RCC 7860 (cell line): ENCODE results near the gene LSR.

Source experiments
- DNase-seq: peaks from one replicate; pipeline ENCODE4 v3.0.0-alpha.2; 2015; ENCODE audit warnings: low spot score
- FAIRE-seq: peaks from 2 replicates; lab custom pipeline; 2012; peaks lifted over from hg19 to GRCh38; lab: Jason Lieb, UNC

The LSR gene

GRCh38 chr19:35297922-35298321, 49.1 kb downstream of the LSR start:
- no peak for FAIRE-seq
- DNase-seq: no peak

- DNase-seq (no peak), FAIRE-seq (no peak)
These were observed 49.8 kb downstream of the LSR start for GRCh38 chr19:35298561-35298972.

- DNase-seq (no peak), FAIRE-seq (no peak)
These were observed 50.9 kb downstream of the LSR start for GRCh38 chr19:35299523-35300338.

- DNase-seq (no peak), FAIRE-seq (no peak)
These were observed 51.5 kb downstream of the LSR start for GRCh38 chr19:35300339-35300649.

- no peak for DNase-seq
- FAIRE-seq: no peak
These were observed 53.2 kb downstream of the LSR start for GRCh38 chr19:35301961-35302360.

GRCh38 chr19:35302446-35302845, 53.6 kb downstream of the LSR start:
- FAIRE-seq (no peak), DNase-seq (no peak)

DNA sequence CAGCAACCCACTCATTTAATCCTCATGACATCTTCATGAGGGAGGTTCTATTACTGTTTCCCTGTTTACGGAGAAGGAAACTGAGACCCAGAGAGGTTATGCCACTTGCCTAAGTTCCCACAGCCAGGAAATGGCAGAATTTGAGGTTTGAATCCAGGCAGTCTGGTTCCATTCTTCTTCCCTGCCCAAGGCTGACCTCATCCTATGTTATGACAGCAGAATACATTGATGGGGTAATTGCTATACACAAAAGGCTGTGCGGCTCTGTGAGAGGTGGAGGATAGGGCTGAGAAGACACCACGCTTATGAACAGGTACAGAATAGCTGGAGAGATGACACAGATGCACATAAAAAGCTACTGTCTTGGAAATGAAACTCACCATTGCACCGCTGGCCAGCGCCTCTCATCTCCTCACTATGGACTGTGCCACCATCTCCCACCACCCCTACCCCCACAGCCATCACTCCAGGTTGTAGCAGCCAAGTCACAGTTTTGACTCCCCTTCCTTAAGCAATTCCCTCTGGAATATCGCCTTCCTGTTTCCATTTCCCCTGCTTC, 54.6 kb downstream of the LSR start:
- no peak for FAIRE-seq
- no peak for DNase-seq

- DNase-seq: no peak
These were observed 55.2 kb downstream of the LSR start for GRCh38 chr19:35304036-35304435.

GRCh38 chr19:35305181-35305580, 56.4 kb downstream of the LSR start:
- FAIRE-seq (no peak), DNase-seq (no peak)

More at GRCh38 chr19:35304036-35304435, 55.2 kb downstream of the LSR start:
- FAIRE-seq: no peak

- FAIRE-seq: no peak
- no peak for DNase-seq
These were observed 57.9 kb downstream of the LSR start for GRCh38 chr19:35306473-35307246.

DNA sequence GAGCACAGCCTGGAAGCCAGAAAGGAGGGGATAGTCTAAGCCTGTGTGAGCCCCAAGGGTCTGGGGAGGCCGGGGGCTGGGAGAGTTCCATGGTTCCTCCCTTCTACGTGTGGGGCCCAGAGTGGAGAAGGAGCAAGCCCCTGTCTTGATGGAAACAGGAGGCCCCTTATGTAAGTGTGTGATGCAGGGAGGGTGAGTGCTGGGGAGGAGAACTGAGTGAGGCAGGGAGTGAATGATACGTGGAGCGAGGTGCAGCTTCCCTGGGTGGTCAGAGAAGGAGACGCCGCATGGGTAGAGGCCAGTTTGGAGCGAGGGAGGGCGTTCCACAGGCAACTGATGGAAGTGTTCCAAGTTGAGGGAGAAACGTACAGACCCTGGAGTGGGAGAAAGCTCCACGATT, 59.1 kb downstream of the LSR start:
- DNase-seq (no peak), FAIRE-seq (no peak)

DNA sequence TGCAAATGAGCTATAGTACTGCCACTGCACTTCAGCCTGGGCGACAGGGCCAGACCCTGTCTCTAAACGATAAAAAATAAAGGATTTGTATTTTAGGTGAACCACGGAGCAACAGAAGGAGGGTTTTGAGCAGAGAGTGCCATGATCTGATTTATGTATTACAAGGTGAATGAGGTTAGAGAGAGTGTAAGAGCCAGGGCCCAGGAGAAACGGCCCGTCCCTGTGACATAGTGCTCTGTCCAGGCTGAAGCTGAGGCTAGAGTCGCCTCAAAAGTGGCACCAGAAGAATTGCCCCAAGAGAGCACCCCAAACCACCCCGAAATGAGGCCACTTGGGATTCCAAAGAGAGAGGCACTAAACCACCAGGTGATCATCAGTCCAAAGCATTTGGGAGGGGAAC, 60.1 kb downstream of the LSR start:
- DNase-seq (no peak), FAIRE-seq (no peak)

DNA sequence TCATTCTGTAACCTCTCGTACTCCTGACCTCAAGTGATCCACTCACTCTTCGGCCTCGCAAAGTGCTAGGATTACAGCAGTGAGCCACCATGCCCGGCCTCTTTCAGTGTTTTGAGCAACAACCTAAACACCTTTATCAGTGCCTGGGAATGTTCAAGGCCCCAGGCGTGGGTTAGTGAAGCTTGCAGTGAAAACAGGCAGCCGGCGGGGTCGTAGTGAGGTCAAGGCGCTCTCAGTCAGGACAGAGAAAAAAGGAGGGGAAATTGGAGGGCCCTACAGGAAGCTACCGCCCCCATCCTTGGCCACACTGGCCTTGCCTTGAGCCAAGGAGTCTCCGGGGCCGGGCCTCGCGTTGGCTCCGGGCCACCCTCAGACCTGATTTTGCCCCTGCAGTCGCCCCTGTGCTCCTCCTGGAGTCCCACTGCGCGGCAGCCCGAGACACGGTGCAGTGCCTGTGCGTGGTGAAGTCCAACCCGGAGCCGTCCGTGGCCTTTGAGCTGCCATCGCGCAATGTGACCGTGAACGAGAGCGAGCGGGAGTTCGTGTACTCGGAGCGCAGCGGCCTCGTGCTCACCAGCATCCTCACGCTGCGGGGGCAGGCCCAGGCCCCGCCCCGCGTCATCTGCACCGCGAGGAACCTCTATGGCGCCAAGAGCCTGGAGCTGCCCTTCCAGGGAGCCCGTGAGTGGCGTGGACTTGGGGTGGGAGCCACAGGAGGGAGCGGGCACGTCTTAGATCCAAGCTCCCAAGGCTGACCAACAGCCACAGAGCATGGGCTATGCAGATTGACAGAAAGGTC, 60.9 kb downstream of the LSR start:
- FAIRE-seq: no peak
- DNase-seq: no peak

- no peak for FAIRE-seq
- no peak for DNase-seq
These were observed 61.5 kb downstream of the LSR start for GRCh38 chr19:35310331-35310730.

DNA sequence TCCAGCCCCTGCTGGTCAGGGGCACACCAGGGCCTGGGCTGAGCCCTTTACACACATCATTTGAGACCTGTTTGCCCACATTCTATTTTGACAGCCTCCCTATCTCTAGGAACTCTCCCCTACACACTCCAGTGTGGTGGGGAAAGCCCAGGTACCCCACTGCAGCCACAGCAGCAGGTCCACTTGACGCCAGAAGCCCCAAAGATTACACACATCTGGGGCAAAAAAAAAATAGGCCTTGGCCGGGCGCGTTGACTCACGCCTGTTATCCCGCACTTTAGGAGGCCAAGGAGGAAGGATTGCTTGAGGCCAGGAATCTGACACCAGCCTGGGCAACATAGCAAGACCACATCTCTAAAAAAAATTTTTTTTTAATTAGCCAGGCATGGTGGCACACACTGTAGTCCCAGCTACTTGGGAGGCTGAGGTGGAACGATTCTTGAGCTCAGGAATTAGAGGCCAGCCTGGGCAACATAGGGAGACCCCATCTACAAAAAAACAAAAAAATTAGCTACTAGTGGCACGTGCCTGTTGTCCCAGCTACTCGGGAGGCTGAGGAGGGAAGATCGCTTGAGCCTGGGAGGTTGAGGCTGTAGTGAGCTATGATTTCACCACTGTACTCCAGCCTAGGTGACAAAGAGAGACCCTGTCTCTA, 62.1 kb downstream of the LSR start:
- FAIRE-seq: no peak

DNA sequence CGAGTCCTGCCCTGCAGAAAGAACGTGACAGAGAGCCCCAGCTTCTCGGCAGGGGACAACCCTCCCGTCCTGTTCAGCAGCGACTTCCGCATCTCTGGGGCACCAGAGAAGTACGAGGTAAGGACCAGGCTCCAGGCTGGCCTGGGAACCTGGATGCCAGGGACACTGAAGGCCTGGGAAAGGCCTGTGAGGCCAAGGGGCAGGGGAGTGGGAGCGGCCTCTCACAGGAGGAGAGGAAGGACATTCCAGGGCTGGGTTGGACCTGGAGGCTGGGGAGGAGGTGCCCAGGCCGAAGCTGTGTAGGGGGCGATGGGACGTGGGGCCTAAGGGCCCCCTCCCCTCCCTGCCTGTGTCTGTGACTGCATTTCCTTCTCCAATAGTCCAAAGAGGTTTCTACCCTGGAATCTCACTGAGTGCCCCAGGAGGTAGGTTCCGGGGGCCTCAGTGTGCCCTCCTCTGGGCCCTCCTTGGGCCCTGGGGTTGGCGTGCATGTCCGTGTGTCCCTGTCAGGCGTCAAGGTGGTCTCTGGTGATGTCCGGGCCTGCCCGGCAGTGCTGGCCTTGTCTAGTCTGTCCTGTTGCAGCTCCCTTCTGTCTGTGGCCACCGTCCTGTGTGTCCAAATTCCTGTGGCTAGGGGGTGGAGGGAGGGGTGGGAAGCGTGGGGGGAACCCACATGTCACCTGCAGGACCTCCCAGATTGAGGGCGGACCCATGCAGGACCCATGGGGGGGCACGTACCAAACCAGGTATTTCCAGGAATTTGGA, 63.3 kb downstream of the LSR start:
- FAIRE-seq (no peak), DNase-seq (no peak)

More for the DNA sequence above, 62.1 kb downstream of the LSR start:
- DNase-seq: no peak

DNA sequence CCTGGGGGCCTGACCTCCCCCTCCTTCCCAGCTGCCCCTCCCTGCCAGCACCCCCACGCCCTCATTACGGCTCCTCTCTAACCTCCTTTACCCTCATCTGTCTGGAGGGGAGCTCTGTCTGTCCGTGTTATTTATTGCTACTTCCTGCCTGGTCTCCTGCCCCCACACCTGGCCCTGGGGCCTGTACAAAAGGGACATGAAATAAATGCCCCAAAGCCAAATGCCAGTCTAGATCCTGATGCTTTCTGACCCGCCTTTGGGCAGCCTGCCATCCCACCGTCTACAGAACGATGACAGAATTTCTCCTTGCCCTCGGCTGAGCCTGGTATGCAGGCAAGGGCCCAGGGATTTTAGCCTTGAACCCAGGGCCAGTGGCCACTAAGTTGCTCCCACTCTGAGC, 64.8 kb downstream of the LSR start:
- DNase-seq: no peak
- FAIRE-seq: no peak

- FAIRE-seq (no peak), DNase-seq (no peak)
These were observed 65.2 kb downstream of the LSR start for GRCh38 chr19:35314031-35314430.

GRCh38 chr19:35314858-35315470, 66.2 kb downstream of the LSR start:
- DNase-seq: no peak
- FAIRE-seq: no peak

DNA sequence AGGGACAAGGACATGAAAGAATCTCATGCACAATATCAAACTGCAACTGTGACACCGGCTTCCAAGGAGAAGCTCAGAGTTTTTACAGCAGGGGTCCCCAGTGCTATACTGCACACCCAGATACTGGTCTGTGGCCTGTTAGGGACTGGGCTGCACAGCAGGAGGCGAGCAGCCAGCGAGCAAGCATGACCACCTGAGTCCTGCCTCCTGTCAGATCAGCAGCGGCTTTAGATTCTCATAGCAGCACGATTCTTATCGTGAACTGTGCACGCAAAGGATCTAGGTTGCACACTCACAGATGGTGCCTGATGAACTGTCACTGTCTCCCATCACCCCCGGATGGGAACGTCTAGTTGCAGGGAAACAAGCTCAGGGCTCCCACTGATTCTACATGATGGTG, 67.1 kb downstream of the LSR start:
- DNase-seq (no peak), FAIRE-seq (no peak)
